Astrocyte (in vitro differentiated cells and primary cell): Measurements from ENCODE around the gene RHNO1. TPM values are rescaled to one million over a fixed set of nuclear protein-coding genes. Genes with fewer than 3 reads are reported as not detected.

Source experiments
- DNase-seq: peaks from one replicate; pipeline ENCODE4 v3.0.0-alpha.2; 2010; ENCODE audit warnings: low read depth
- FAIRE-seq: peaks from 2 replicates; lab custom pipeline; 2011; peaks lifted over from hg19 to GRCh38; lab: Jason Lieb, UNC
- H2AFZ ChIP-seq: 2 replicates; pipeline ENCODE4 v1.6.0; 2012; ENCODE audit warnings: low read depth, low read length, inconsistent platforms
- H3K27ac ChIP-seq: 2 replicates; pipeline ENCODE4 v1.5.1; 2011; ENCODE audit warnings: low read depth, low read length, inconsistent platforms
- H3K27me3 ChIP-seq: 2 replicates; pipeline ENCODE4 v1.6.0; 2011; ENCODE audit warnings: low read length, inconsistent platforms; ENCODE audit not compliant: insufficient read depth
- H3K36me3 ChIP-seq: 2 replicates; pipeline ENCODE4 v1.5.1; 2011; ENCODE audit warnings: low read length, inconsistent platforms; ENCODE audit not compliant: insufficient read depth
- H3K4me1 ChIP-seq: 2 replicates; pipeline ENCODE4 v1.5.1; 2011; ENCODE audit warnings: low read length, inconsistent platforms; ENCODE audit not compliant: insufficient read depth
- H3K4me2 ChIP-seq: 2 replicates; pipeline ENCODE4 v1.6.0; 2012; ENCODE audit warnings: low read length, inconsistent platforms
- H3K4me3 ChIP-seq: 2 replicates; pipeline ENCODE4 v1.5.1; 2011; ENCODE audit warnings: low read depth, mild to moderate bottlenecking, low read length, inconsistent platforms; ENCODE audit not compliant: insufficient read depth
- H3K79me2 ChIP-seq: 2 replicates; pipeline ENCODE4 v1.6.0; 2012; ENCODE audit warnings: mild to moderate bottlenecking, low read length, inconsistent platforms; ENCODE audit not compliant: insufficient read depth
- H3K9ac ChIP-seq: 2 replicates; pipeline ENCODE4 v1.6.0; 2012; ENCODE audit warnings: mild to moderate bottlenecking, low read length, inconsistent platforms
- H3K9me3 ChIP-seq: 2 replicates; pipeline ENCODE4 v1.5.1; 2012; ENCODE audit warnings: low read depth, mild to moderate bottlenecking, low read length, inconsistent platforms; ENCODE audit not compliant: insufficient read depth
- H4K20me1 ChIP-seq: 2 replicates; pipeline ENCODE4 v1.6.0; 2012; ENCODE audit warnings: low read length, inconsistent platforms; ENCODE audit not compliant: insufficient read depth
- H3K27ac Mint-ChIP-seq: one replicate; pipeline ENCODE4 v1.8.0; 2021; ENCODE audit warnings: mild to moderate bottlenecking, mixed read lengths; ENCODE audit not compliant: unreplicated experiment
- H3K27me3 Mint-ChIP-seq: one replicate; pipeline ENCODE4 v1.8.0; 2021; ENCODE audit warnings: low read depth, mixed read lengths; ENCODE audit not compliant: unreplicated experiment
- H3K36me3 Mint-ChIP-seq: one replicate; pipeline ENCODE4 v1.8.0; 2021; ENCODE audit warnings: low read depth, mixed read lengths; ENCODE audit not compliant: unreplicated experiment
- H3K4me1 Mint-ChIP-seq: one replicate; pipeline ENCODE4 v1.8.0; 2021; ENCODE audit warnings: low read depth, mixed read lengths; ENCODE audit not compliant: unreplicated experiment
- H3K4me3 Mint-ChIP-seq: one replicate; pipeline ENCODE4 v1.8.0; 2021; ENCODE audit warnings: mild to moderate bottlenecking, moderate library complexity, mixed read lengths; ENCODE audit not compliant: unreplicated experiment
- H3K9me3 Mint-ChIP-seq: one replicate; pipeline ENCODE4 v1.8.0; 2021; ENCODE audit warnings: mild to moderate bottlenecking, mixed read lengths; ENCODE audit not compliant: unreplicated experiment
- CTCF ChIP-seq: IDR thresholded peaks from 2 replicates; pipeline ENCODE4 v1.5.1; 2011; ENCODE audit warnings: low read depth, mild to moderate bottlenecking, inconsistent platforms, low read length, moderate library complexity; ENCODE audit not compliant: insufficient read depth
- EZH2 ChIP-seq: IDR thresholded peaks from 2 replicates; pipeline ENCODE4 v1.6.1; 2012; ENCODE audit warnings: mild to moderate bottlenecking, low read length, inconsistent platforms; ENCODE audit not compliant: insufficient read depth
- total RNA-seq: library from RNA; stranded (reverse); gene quantifications from 2 replicates; pipeline ENCODE4 v1.2.1, GENCODE V29; 2021

Gene RHNO1
- total RNA-seq, 1 donor from 2014 or later = 15.0 TPM

GRCh38 chr12:2842948-2843347 lies 34.1 kb upstream of the RHNO1 start:
- no peaks in the 10 kb centered on the region for H3K27me3 ChIP-seq
- no peaks in the 10 kb centered on the region for H3K36me3 ChIP-seq
- H3K4me3 ChIP-seq = no peak overlapping the region
- FAIRE-seq (no peak), DNase-seq (no peak)
- no peaks in the 10 kb centered on the region for H3K27me3 Mint-ChIP-seq
- H3K27ac ChIP-seq = no peak overlapping the region
- no peaks in the 10 kb centered on the region for H4K20me1 ChIP-seq
- no peaks in the 10 kb centered on the region for H3K79me2 ChIP-seq
- no peaks in the 10 kb centered on the region for H3K9me3 Mint-ChIP-seq
- H2AFZ ChIP-seq = no peak overlapping the region
- H3K9ac ChIP-seq = no peak overlapping the region
- no peak overlapping the region for H3K27ac Mint-ChIP-seq
- peaks cover 12% of the 10 kb centered on the region for H3K4me1 ChIP-seq
- H3K4me3 Mint-ChIP-seq = no peak overlapping the region
- H3K4me1 Mint-ChIP-seq = peaks cover 13% of the 10 kb centered on the region
- H3K36me3 Mint-ChIP-seq = peaks cover 7% of the 10 kb centered on the region
- no peak overlapping the region for H3K4me2 ChIP-seq
- TF ChIP-seq EZH2 = no peak
- no peak for TF ChIP-seq CTCF
- H3K9me3 ChIP-seq = no peaks in the 10 kb centered on the region

GRCh38 chr12:2844786-2845185 lies 32.2 kb upstream of the RHNO1 start:
- no peaks in the 10 kb centered on the region for H3K36me3 ChIP-seq
- peak overlapping the region; percentile 22 for H2AFZ ChIP-seq
- peaks cover 24% of the 10 kb centered on the region for H3K4me1 Mint-ChIP-seq
- H3K27ac Mint-ChIP-seq = no peak overlapping the region
- TF ChIP-seq EZH2 = no peak
- no peak for TF ChIP-seq CTCF
- H3K36me3 Mint-ChIP-seq = peaks cover 3% of the 10 kb centered on the region
- peaks cover 17% of the 10 kb centered on the region for H3K4me1 ChIP-seq
- H3K9ac ChIP-seq = peak overlapping the region; percentile 37
- H3K9me3 Mint-ChIP-seq = no peaks in the 10 kb centered on the region
- no peak overlapping the region for H3K4me3 ChIP-seq
- H3K27me3 Mint-ChIP-seq = no peaks in the 10 kb centered on the region
- FAIRE-seq (no peak), DNase-seq (peak; percentile 60)
- H4K20me1 ChIP-seq = no peaks in the 10 kb centered on the region
- H3K27me3 ChIP-seq = no peaks in the 10 kb centered on the region
- H3K79me2 ChIP-seq = no peaks in the 10 kb centered on the region
- peak overlapping the region; percentile 60 for H3K4me2 ChIP-seq
- H3K9me3 ChIP-seq = no peaks in the 10 kb centered on the region
- H3K4me3 Mint-ChIP-seq = peak overlapping the region; percentile 2
- no peak overlapping the region for H3K27ac ChIP-seq

GRCh38 chr12:2845280-2845679 lies 31.7 kb upstream of the RHNO1 start:
- H4K20me1 ChIP-seq = no peaks in the 10 kb centered on the region
- peak overlapping the region; percentile 60 for H3K4me2 ChIP-seq
- Mint-ChIP-seq H3K4me3 (no peak overlapping the region), H3K4me1 (peaks cover 26% of the 10 kb centered on the region), H3K9me3 (no peaks in the 10 kb centered on the region), H3K27ac (no peak overlapping the region), H3K36me3 (peaks cover 3% of the 10 kb centered on the region), H3K27me3 (no peaks in the 10 kb centered on the region)
- H3K27ac ChIP-seq = no peak overlapping the region
- H2AFZ ChIP-seq = peak overlapping the region; percentile 22
- no peaks in the 10 kb centered on the region for H3K36me3 ChIP-seq
- H3K4me3 ChIP-seq = no peak overlapping the region
- DNase-seq (peak; percentile 30), FAIRE-seq (no peak)
- no peaks in the 10 kb centered on the region for H3K9me3 ChIP-seq
- H3K9ac ChIP-seq = peak overlapping the region; percentile 37
- no peaks in the 10 kb centered on the region for H3K79me2 ChIP-seq
- no peaks in the 10 kb centered on the region for H3K27me3 ChIP-seq
- TF ChIP-seq EZH2 = no peak
- peaks cover 21% of the 10 kb centered on the region for H3K4me1 ChIP-seq
